ENCODE measurements around the gene ZNRF2. TPM values are rescaled to one million over a fixed set of nuclear protein-coding genes. Genes with fewer than 3 reads are reported as not detected.

ZNRF2 gene
- total RNA-seq, 1 experiment from 2014 or later = 22.1 TPM

DNA sequence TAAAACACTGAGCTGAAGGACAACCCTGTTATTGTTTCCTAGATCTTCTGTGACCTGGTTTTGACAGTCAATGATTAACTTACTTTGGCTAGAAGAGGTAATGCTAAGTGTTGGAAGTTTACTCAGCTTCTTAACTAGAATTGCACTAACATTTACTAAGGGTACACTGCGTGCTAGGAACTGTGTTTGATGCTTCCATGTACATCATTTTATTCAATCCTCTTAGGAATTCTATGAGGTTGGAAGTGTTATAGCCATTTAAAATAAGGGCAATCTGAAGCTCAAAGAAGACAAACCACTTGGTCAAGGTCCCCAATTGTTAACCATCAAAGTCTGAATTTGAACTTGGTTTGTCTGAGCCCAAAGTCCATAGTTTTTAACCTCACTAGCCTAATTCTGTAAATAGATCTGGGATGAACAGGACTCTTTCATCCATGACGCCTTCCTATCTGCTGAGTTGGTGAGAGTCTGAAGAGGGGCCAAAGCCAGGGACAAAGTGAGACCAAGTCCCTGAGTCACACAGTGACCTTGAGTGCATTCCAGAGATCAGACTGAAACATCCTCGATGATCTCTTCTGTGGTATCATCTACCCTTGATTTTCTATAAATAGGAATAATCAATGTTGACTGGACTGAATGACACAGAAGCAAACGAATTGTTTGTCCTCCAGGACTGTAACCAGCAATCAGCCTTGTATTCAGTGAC is 29.2 kb upstream of the ZNRF2 start:
- BruUV-seq (replicated peaks) = no TSS peak
- Histone ChIP-seq H3K4me1 (ENCODE audit: control insufficient read depth, insufficient read depth, low read length) (no peaks in the 10 kb centered on the region), H3K27ac (ENCODE audit: low read length) (no peak overlapping the region), H3K36me3 (ENCODE audit: control insufficient read depth, insufficient read depth, low read length) (no peaks in the 10 kb centered on the region), H3K4me3 (ENCODE audit: low read depth in 2 of 2, low read length in 2 of 2) (no peak overlapping the region), H3K27me3 (ENCODE audit: control insufficient read depth, insufficient read depth, low read length) (peaks cover 3% of the 10 kb centered on the region; the same call in 1 of the 2 replicates), H3K9me3 (ENCODE audit: control insufficient read depth, insufficient read depth, low read depth, low read length) (no peaks in the 10 kb centered on the region)
- CTCF ChIA-PET = interaction anchor here (0.6 kb wide), 1 partner anchor 15 kb away, joined by 4 read pairs; no protein-coding TSS in a partner anchor
- TF ChIP-seq POLR2AphosphoS5 (IDR thresholded peaks at IDR 0.05; ENCODE audit: low read depth, low read length) (no peak), TCF7L2 (IDR thresholded peaks at IDR 0.05; ENCODE audit: low read depth, low read length) (no peak), SIN3A (IDR thresholded peaks at IDR 0.05; ENCODE audit: borderline replicate concordance, insufficient read depth, low read depth, low read length) (no peak)
- TF ChIP-seq, protein P1, sequence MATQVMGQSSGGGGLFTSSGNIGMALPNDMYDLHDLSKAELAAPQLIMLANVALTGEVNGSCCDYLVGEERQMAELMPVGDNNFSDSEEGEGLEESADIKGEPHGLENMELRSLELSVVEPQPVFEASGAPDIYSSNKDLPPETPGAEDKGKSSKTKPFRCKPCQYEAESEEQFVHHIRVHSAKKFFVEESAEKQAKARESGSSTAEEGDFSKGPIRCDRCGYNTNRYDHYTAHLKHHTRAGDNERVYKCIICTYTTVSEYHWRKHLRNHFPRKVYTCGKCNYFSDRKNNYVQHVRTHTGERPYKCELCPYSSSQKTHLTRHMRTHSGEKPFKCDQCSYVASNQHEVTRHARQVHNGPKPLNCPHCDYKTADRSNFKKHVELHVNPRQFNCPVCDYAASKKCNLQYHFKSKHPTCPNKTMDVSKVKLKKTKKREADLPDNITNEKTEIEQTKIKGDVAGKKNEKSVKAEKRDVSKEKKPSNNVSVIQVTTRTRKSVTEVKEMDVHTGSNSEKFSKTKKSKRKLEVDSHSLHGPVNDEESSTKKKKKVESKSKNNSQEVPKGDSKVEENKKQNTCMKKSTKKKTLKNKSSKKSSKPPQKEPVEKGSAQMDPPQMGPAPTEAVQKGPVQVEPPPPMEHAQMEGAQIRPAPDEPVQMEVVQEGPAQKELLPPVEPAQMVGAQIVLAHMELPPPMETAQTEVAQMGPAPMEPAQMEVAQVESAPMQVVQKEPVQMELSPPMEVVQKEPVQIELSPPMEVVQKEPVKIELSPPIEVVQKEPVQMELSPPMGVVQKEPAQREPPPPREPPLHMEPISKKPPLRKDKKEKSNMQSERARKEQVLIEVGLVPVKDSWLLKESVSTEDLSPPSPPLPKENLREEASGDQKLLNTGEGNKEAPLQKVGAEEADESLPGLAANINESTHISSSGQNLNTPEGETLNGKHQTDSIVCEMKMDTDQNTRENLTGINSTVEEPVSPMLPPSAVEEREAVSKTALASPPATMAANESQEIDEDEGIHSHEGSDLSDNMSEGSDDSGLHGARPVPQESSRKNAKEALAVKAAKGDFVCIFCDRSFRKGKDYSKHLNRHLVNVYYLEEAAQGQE (IDR thresholded peaks at IDR 0.05; ENCODE audit: insufficient read depth in 1 of 2, low read depth in 2 of 2, low read length in 1 of 2) = no peak
- TF ChIP-seq, protein P2, sequence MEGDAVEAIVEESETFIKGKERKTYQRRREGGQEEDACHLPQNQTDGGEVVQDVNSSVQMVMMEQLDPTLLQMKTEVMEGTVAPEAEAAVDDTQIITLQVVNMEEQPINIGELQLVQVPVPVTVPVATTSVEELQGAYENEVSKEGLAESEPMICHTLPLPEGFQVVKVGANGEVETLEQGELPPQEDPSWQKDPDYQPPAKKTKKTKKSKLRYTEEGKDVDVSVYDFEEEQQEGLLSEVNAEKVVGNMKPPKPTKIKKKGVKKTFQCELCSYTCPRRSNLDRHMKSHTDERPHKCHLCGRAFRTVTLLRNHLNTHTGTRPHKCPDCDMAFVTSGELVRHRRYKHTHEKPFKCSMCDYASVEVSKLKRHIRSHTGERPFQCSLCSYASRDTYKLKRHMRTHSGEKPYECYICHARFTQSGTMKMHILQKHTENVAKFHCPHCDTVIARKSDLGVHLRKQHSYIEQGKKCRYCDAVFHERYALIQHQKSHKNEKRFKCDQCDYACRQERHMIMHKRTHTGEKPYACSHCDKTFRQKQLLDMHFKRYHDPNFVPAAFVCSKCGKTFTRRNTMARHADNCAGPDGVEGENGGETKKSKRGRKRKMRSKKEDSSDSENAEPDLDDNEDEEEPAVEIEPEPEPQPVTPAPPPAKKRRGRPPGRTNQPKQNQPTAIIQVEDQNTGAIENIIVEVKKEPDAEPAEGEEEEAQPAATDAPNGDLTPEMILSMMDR (IDR thresholded peaks at IDR 0.05) = no peak
- DNase-seq (ENCODE audit: low read depth, low spot score) = no peak
- intact Hi-C loops (cut with micrococcal nuclease; ENCODE audit: unreplicated experiment) = no loop called here
- POLR2A ChIA-PET = interaction anchor here (0.7 kb wide), 1 partner anchor 9 kb away, joined by 7 read pairs; no protein-coding TSS in a partner anchor
- no peak for ATAC-seq
- in situ Hi-C loops (cut with HindIII; ENCODE audit: low pct_unique_long_range_greater_than_20kb, low sequenced_read_pairs) = no loop called here

DNA sequence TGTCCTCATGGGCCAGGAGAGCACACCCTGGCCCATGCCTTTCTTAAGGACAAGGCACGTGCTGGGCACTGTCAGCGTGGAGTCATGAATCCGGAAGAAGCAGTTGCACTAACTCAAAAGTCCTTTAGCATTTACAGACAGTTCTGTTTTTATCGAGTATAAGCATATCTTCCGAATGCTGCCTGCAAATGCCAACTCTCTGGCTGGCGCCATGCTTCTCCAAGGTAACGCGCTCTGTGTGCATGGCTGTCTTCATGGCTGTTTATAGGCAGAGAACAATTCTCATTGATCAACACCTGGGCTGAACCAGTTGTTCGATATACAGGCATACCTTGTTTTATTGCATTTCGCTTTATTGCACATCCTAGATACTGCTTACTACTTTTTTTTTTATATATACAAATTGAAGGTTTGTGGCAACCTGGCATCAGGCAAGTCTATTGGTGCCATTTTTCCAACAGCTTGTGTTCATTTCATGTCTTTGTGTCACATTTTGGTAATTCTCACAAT is 28.0 kb upstream of the ZNRF2 start:
- no peak for DNase-seq (ENCODE audit: low read depth, low spot score)
- TF ChIP-seq, protein P1 (IDR thresholded peaks at IDR 0.05; ENCODE audit: insufficient read depth in 1 of 2, low read depth in 2 of 2, low read length in 1 of 2) = no peak
- TF ChIP-seq, protein P2 (IDR thresholded peaks at IDR 0.05) = no peak
- TF ChIP-seq SIN3A (IDR thresholded peaks at IDR 0.05; ENCODE audit: borderline replicate concordance, insufficient read depth, low read depth, low read length) (no peak), POLR2AphosphoS5 (IDR thresholded peaks at IDR 0.05; ENCODE audit: low read depth, low read length) (no peak), TCF7L2 (IDR thresholded peaks at IDR 0.05; ENCODE audit: low read depth, low read length) (no peak)
- CTCF ChIA-PET = no interaction called here
- in situ Hi-C loops (cut with HindIII; ENCODE audit: low pct_unique_long_range_greater_than_20kb, low sequenced_read_pairs) (no loop called here), intact Hi-C loops (cut with micrococcal nuclease; ENCODE audit: unreplicated experiment) (no loop called here)
- no peak overlapping the region for H3K4me3 ChIP-seq (ENCODE audit: low read depth in 2 of 2, low read length in 2 of 2)
- no peak for ATAC-seq
- no peaks in the 10 kb centered on the region for H3K36me3 ChIP-seq (ENCODE audit: control insufficient read depth, insufficient read depth, low read length)
- peaks cover 3% of the 10 kb centered on the region; the same call in 1 of the 2 replicates for H3K27me3 ChIP-seq (ENCODE audit: control insufficient read depth, insufficient read depth, low read length)
- H3K27ac ChIP-seq (ENCODE audit: low read length) = no peak overlapping the region
- BruUV-seq (replicated peaks) = no TSS peak
- no peaks in the 10 kb centered on the region for H3K4me1 ChIP-seq (ENCODE audit: control insufficient read depth, insufficient read depth, low read length)
- no peaks in the 10 kb centered on the region for H3K9me3 ChIP-seq (ENCODE audit: control insufficient read depth, insufficient read depth, low read depth, low read length)
- POLR2A ChIA-PET = interaction anchor here (0.6 to 0.7 kb wide), 2 partner anchors 19 to 247 kb away, joined by 11 to 14 read pairs; no protein-coding TSS in a partner anchor

Measured in Panc1 (cell line).